CD4-positive, alpha-beta T cell treated with Interferon gamma for 1 hour (primary cell): ENCODE data around the gene LAMB1.

Source experiments
- DNase-seq: peaks from one replicate; pipeline ENCODE4 v3.0.0-alpha.2; 2020

LAMB1 gene

GRCh38 chr7:108016841-108017775, 14.1 kb upstream of the LAMB1 start:
- DNase-seq = no peak

DNA sequence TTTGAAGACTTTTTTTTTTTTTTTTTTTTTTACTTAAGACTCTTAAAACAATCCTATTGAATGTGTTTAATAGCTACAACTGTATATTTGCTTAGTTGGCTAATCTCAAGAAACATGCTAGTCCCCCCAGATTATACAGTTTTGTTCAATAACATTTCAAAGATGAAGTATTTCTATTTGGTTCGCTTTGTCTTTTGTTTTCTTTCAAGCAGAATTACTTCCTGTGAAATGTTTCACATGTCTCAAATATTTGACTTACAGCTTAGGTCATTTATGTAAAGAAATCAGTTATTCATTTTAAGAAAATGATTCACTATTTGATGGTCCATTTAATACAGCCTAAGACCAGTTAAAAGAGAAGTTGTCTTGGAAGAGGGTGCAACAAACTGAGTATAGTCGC, 12.8 kb upstream of the LAMB1 start:
- DNase-seq = no peak

- DNase-seq = no peak
Observed at GRCh38 chr7:108014747-108015682, 12.1 kb upstream of the LAMB1 start.

DNA sequence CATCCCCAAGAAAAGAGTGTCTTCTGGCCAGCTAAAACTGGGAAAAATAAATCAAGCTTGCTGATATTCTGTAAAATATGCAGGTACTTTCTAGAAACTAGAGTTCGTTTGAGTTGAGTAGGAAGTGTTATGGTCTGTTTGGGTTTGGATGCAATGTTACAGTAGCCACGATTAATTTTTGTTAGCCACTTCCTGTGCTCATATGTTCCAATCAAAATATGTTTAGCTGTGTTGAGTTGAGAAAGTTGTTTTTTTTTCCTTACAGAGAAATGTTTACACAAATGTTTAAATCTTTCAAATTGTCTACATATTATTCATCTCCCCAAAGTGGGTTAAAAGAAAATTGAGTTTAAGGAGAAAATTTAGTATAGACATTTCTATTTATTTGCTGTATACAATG, 11.3 kb upstream of the LAMB1 start:
- DNase-seq = no peak

GRCh38 chr7:108012499-108013430, 9.8 kb upstream of the LAMB1 start:
- DNase-seq = no peak

DNA sequence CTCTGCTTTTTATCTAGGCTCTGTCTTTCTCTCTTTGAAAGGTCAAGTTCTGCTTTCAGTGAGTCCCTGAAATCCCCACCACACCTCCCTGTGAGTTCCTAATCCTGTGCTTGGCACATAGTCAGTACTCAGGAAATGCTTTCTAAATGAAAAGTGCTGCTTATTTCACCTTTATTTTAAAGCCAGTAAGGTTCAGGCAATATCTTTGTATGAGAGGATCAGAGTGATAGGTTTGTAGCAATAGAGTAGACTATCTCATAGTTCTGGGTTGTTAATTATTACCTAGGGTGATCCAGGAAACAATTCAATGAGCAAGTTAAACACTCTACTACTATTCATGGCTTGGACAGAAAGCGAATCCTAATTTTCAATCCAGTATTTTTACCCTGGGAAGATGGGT, 7.4 kb upstream of the LAMB1 start:
- DNase-seq = no peak

DNA sequence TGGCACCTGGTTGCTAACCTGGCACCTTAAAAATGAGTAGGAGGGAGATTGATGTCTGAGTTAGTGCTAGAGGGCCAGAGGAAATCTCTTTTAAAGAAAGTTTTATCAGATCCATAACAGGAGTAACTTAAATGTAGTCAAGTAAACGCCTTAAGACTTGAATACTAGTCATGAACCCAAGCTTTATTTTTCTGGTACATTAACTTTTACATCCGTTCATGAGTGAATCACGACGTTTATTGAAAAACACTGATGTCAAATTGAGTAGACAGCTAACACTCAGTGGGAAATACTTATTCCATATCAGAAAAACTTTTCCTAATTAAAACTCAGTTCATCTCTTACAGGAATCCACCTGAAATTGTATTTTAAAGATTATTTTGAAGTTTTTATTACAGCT, 6.9 kb upstream of the LAMB1 start:
- no peak for DNase-seq

GRCh38 chr7:108008827-108009226, 5.9 kb upstream of the LAMB1 start:
- no peak for DNase-seq

GRCh38 chr7:108008240-108008639, 5.3 kb upstream of the LAMB1 start:
- no peak for DNase-seq

- no peak for DNase-seq
Observed at GRCh38 chr7:108007762-108008161, 4.8 kb upstream of the LAMB1 start.

- DNase-seq = no peak
Observed at GRCh38 chr7:108007261-108007660, 4.3 kb upstream of the LAMB1 start.

GRCh38 chr7:108004220-108005142, 1.5 kb upstream of the LAMB1 start:
- no peak for DNase-seq

- DNase-seq = no peak
Observed at GRCh38 chr7:108003599-108003935, 606 bp upstream of the LAMB1 start.

DNA sequence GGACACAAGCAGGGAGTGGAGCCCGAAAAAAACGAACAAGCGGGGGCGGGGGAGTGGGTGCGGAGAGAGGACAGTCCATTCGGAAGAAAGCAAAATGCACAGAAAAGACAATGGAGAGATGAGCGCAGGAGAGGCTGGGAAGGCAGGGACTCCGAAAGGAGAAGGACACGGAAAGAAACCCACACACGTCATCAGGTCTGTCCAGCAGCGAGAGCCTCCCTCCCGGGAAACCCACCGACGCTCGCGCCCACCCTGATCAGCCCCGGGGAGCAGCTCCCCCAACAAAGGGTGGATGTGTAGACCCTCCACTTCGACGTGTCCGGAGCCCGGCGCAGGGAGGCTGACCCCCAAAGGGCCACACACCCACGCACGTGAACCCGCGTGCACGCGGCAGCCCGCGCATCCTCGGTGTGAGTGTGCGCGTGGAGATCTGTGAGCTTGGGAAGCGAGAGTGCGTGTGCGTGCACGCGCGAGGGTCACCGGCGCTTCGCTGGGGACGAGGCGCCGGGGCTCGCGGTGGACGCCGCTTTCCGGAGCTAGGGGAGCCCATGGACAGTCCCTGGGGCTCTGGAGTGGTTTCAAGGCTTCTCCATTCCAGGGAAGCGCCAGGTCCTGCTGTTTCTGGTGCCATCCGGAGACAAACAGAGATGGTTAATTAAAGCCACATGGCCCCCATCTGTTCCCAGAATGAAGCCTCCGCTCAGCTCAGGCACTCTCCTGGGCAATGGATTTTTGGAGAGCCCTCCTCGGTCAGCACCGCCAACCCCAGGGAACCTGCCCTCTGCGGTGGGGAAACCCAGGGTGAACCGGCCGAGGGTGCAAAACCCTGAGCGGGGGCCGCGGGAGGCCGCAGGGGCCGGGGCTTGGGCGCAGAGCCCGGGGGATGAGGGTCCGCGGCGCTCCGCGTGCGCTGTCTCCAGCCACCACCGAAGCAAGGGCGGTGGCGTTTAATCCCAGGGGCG, 916 bp downstream of the LAMB1 start:
- DNase-seq = no peak

- DNase-seq = no peak
Observed at GRCh38 chr7:108000875-108001763, 1.8 kb downstream of the LAMB1 start.

- no peak for DNase-seq
Observed at GRCh38 chr7:107999779-108000560, 3.0 kb downstream of the LAMB1 start.

GRCh38 chr7:107998660-107999480, 4.1 kb downstream of the LAMB1 start:
- no peak for DNase-seq

DNA sequence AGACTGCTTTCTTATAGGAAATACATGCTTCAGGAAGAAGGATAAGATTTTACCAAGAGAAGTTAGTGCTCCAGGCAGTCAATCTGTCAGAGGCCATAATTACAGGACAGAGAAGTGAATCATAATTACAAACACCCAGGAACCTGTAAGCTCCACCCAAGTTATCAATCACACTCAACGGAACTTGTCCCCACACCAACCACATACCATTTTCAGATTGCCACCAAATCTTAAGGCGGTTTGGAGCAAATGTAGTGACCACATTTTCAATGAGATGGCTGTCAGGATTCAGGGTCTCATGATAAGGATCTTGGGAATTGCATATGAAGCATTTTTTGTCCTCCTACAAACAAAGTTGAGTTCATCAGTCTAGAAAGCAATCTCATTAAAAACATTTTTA, 4.8 kb downstream of the LAMB1 start:
- no peak for DNase-seq
